H1 (cell line): Measurements from ENCODE around the gene DPY19L2. TPM values are rescaled to one million over a fixed set of nuclear protein-coding genes. Genes with fewer than 3 reads are reported as not detected.
"Not testable (repeated sequence)": the region's sequence is repeated elsewhere in the genome, so short reads cannot be mapped to it uniquely, and the experiment has no call there.

Experiments
- CTCF ChIA-PET: fragments of 300-600 bp; sonication (Branson Sonifier 250); formaldehyde crosslinking; loops from one replicate; lab custom pipeline; 2021; ENCODE audit not compliant: partially characterized antibody; lab: Charles Lee
- POLR2A ChIA-PET: fragments of 300-600 bp; sonication (Branson Sonifier 250); formaldehyde crosslinking; loops from one replicate; lab custom pipeline; 2021; ENCODE audit warnings: inconsistent platforms; ENCODE audit not compliant: partially characterized antibody; lab: Charles Lee
- DNase-seq, 2 experiments: peaks; one replicate each; pipeline versions ENCODE4 v3.0.0 to v3.0.0-alpha.2; 2010 to 2022; ENCODE audit warnings: low spot score in 2 of 2, low read depth in 1 of 2, mixed read lengths in 1 of 2
- FAIRE-seq: peaks from 2 replicates; lab custom pipeline; 2011; peaks lifted over from hg19 to GRCh38; lab: Jason Lieb, UNC
- H2AFZ ChIP-seq: 2 replicates; pipeline ENCODE4 v1.8.1; 2012; ENCODE audit warnings: low read length, inconsistent platforms
- H2AK5ac ChIP-seq: 2 replicates; pipeline ENCODE4 v1.6.1; 2013; ENCODE audit warnings: low read depth, low read length
- H2BK120ac ChIP-seq: replicated peaks from 2 replicates; pipeline ENCODE3; 2013; ENCODE audit warnings: low read depth, low read length, inconsistent platforms
- H2BK12ac ChIP-seq: 2 replicates; pipeline ENCODE4 v1.6.1; 2013; ENCODE audit warnings: low read depth, low read length
- H2BK15ac ChIP-seq: 2 replicates; pipeline ENCODE4 v1.6.1; 2013; ENCODE audit warnings: low read length
- H2BK20ac ChIP-seq: 2 replicates; pipeline ENCODE4 v1.6.1; 2013; ENCODE audit warnings: low read length
- H2BK5ac ChIP-seq: 2 replicates; pipeline ENCODE4 v1.6.1; 2013; ENCODE audit warnings: low read depth, low read length
- H3K14ac ChIP-seq: 2 replicates; pipeline ENCODE4 v1.6.1; 2013; ENCODE audit warnings: inconsistent platforms; ENCODE audit not compliant: insufficient read length
- H3K18ac ChIP-seq: 2 replicates; pipeline ENCODE4 v1.6.1; 2013; ENCODE audit warnings: low read length; ENCODE audit errors: extremely low read depth
- H3K23ac ChIP-seq: 2 replicates; pipeline ENCODE4 v1.6.1; 2013; ENCODE audit warnings: inconsistent platforms; ENCODE audit not compliant: insufficient read length
- H3K23me2 ChIP-seq: 2 replicates; pipeline ENCODE4 v1.6.1; 2013; ENCODE audit warnings: low read depth, low read length
- H3K27ac ChIP-seq: 2 replicates; pipeline ENCODE4 v1.6.1; 2011; ENCODE audit warnings: low read depth, low read length, inconsistent platforms
- H3K27me3 ChIP-seq, 4 experiments: replicated peaks in 1 of 4; 1 replicate in 1 of 4; 2 replicates in 3 of 4; pipeline versions ENCODE4 v1.6.1 to v1.8.1; 2011 to 2013; ENCODE audit warnings: low read length in 3 of 4, mild to moderate bottlenecking in 3 of 4, inconsistent platforms in 2 of 4, mixed read lengths in 2 of 4, moderate library complexity in 1 of 4; ENCODE audit not compliant: control insufficient read depth in 3 of 4, insufficient read depth in 3 of 4; ENCODE audit errors: extremely low read depth in 1 of 4
- H3K36me3 ChIP-seq, 4 experiments: 2 replicates each; pipeline versions ENCODE4 v1.6.1 to v1.8.1; 2011 to 2013; ENCODE audit warnings: mild to moderate bottlenecking in 4 of 4, low read length in 3 of 4, moderate library complexity in 2 of 4, control low read depth in 1 of 4, inconsistent platforms in 1 of 4; ENCODE audit not compliant: insufficient read depth in 4 of 4, control insufficient read depth in 2 of 4
- H3K4ac ChIP-seq: replicated peaks from 2 replicates; pipeline ENCODE3; 2013; ENCODE audit warnings: low read length, low read depth, mixed read lengths, inconsistent platforms; ENCODE audit not compliant: insufficient read length
- H3K4me1 ChIP-seq, 4 experiments: replicated peaks in 1 of 4; 1 replicate in 1 of 4; 2 replicates in 3 of 4; pipeline versions ENCODE4 v1.6.1 to v1.8.1; 2011 to 2013; ENCODE audit warnings: low read length in 3 of 4, inconsistent platforms in 2 of 4, mixed read lengths in 1 of 4; ENCODE audit not compliant: insufficient read depth in 4 of 4, control insufficient read depth in 3 of 4
- H3K4me2 ChIP-seq, 2 experiments: 2 replicates each; pipeline versions ENCODE4 v1.6.1 to v1.8.1; 2011 to 2013; ENCODE audit warnings: low read depth in 2 of 2, low read length in 2 of 2, control low read depth in 1 of 2, inconsistent platforms in 1 of 2, mild to moderate bottlenecking in 1 of 2; ENCODE audit not compliant: insufficient read depth in 1 of 2
- H3K4me3 ChIP-seq, 4 experiments: fragments of 200-600, 300-600 bp in 1 of 4; sonication (generic), shearing (Covaris generic), sonication (Bioruptor Twin) in 1 of 4; 2 replicates each; pipeline versions ENCODE4 v1.5.1 to v1.8.1; 2011 to 2016; ENCODE audit warnings: low read length in 4 of 4, low read depth in 3 of 4, control low read depth in 2 of 4, inconsistent platforms in 2 of 4, mild to moderate bottlenecking in 2 of 4, mixed read lengths in 1 of 4, moderate library complexity in 1 of 4; ENCODE audit not compliant: insufficient read depth in 2 of 4; ENCODE audit errors: extremely low read depth in 1 of 4
- H3K56ac ChIP-seq: replicated peaks from 2 replicates; pipeline ENCODE3; 2013; ENCODE audit warnings: low read depth, mild to moderate bottlenecking, mixed read lengths, low read length, inconsistent platforms; ENCODE audit not compliant: insufficient read length
- H3K79me1 ChIP-seq: 2 replicates; pipeline ENCODE4 v1.6.1; 2013; ENCODE audit warnings: low read depth, low read length, control low read depth
- H3K79me2 ChIP-seq, 2 experiments: 2 replicates each; pipeline versions ENCODE4 v1.6.1 to v1.8.1; 2012 to 2013; ENCODE audit warnings: low read length in 2 of 2, mild to moderate bottlenecking in 2 of 2, inconsistent platforms in 1 of 2; ENCODE audit not compliant: insufficient read depth in 2 of 2, control insufficient read depth in 1 of 2
- H3K9ac ChIP-seq, 4 experiments: replicated peaks in 1 of 4; 1 replicate in 1 of 4; 2 replicates in 3 of 4; pipeline versions ENCODE4 v1.6.1 to v1.8.1; 2011 to 2013; ENCODE audit warnings: low read depth in 3 of 4, low read length in 3 of 4, control low read depth in 2 of 4, mild to moderate bottlenecking in 2 of 4, moderate library complexity in 2 of 4, inconsistent platforms in 1 of 4; ENCODE audit errors: extremely low read depth in 1 of 4
- H3K9me3 ChIP-seq, 2 experiments: 2 replicates each; pipeline versions ENCODE4 v1.6.1 to v1.8.1; 2012 to 2013; ENCODE audit warnings: mild to moderate bottlenecking in 2 of 2, moderate library complexity in 2 of 2, control low read depth in 1 of 2, inconsistent platforms in 1 of 2, low read depth in 1 of 2, low read length in 1 of 2, mixed read lengths in 1 of 2; ENCODE audit not compliant: insufficient read depth in 2 of 2
- H4K20me1 ChIP-seq, 2 experiments: replicated peaks in 1 of 2; 2 replicates each; pipeline versions ENCODE3 to v1.8.1; 2011 to 2013; ENCODE audit warnings: inconsistent platforms in 2 of 2, low read length in 2 of 2, mild to moderate bottlenecking in 1 of 2; ENCODE audit not compliant: insufficient read depth in 2 of 2, control insufficient read depth in 1 of 2
- H4K5ac ChIP-seq: 2 replicates; pipeline ENCODE4 v1.6.1; 2013; ENCODE audit warnings: low read length, low read depth, mixed read lengths, inconsistent platforms; ENCODE audit not compliant: insufficient read length
- H4K8ac ChIP-seq: 2 replicates; pipeline ENCODE4 v1.8.0; 2013; ENCODE audit warnings: mild to moderate bottlenecking, moderate library complexity, low read length, inconsistent platforms; ENCODE audit not compliant: insufficient read depth; ENCODE audit errors: extremely low read depth
- H4K91ac ChIP-seq: replicated peaks from 2 replicates; pipeline ENCODE3; 2013; ENCODE audit warnings: low read length, mixed read lengths, inconsistent platforms; ENCODE audit not compliant: insufficient read length
- WGBS, 2 experiments: shearing (Covaris generic) in 1 of 2; methylation state at CpG; one replicate each; pipeline versions ENCODE4 v1.1.6 to v1.1.7; 2013 to 2015; ENCODE audit warnings: low lambda C conversion rate in 2 of 2, mixed read lengths in 2 of 2, inconsistent platforms in 1 of 2, low coverage in 1 of 2, missing lambda C conversion rate in 1 of 2; ENCODE audit not compliant: insufficient replicate concordance in 2 of 2, insufficient coverage in 1 of 2, insufficient read length in 1 of 2; ENCODE audit errors: extremely low coverage in 1 of 2, missing lambda C conversion rate in 1 of 2; 5-methylcytosine and 5-hydroxymethylcytosine counted together
- polyA plus RNA-seq, 7 experiments: library from polyadenylated mRNA; depleted of rRNA in 3 of 7; stranded (reverse) in 5 of 7; unstranded in 2 of 7; fragments of >200 nt in 5 of 7; fragments of 200-250 nt in 2 of 7; gene quantifications; 1 replicate in 5 of 7; 2 replicates in 1 of 7; 4 replicates in 1 of 7; pipeline versions ENCODE4 v1.2.1 to v1.2.3, GENCODE V29; 2011 to 2013; ENCODE audit warnings: missing spikeins in 2 of 7, mixed read lengths in 2 of 7
- total RNA-seq: library from RNA; stranded (reverse); fragmentation: NEBNext Ultra II Directional; extraction: Animal tissue kit (Norgen Biotek cat#: 25700); gene quantifications from 2 replicates; pipeline ENCODE4 v1.2.1, GENCODE V29; 2021

The DPY19L2 gene
- total and polyA plus RNA-seq, 2 of the 8 experiments (the other 6 are each of a cell fraction or from before 2014, with no cell fraction given), result 2.2 to 3.3 TPM

- H3K4me2 ChIP-seq, H2AFZ ChIP-seq, H2BK120ac ChIP-seq, H3K4me1 ChIP-seq, H3K4ac ChIP-seq, DNase-seq, H4K5ac ChIP-seq, H3K27me3 ChIP-seq, H3K14ac ChIP-seq, CTCF ChIA-PET, H2AK5ac ChIP-seq, H4K20me1 ChIP-seq, H4K8ac ChIP-seq, H3K9ac ChIP-seq, H3K79me2 ChIP-seq, H3K36me3 ChIP-seq, H3K9me3 ChIP-seq, FAIRE-seq, H2BK20ac ChIP-seq, H2BK15ac ChIP-seq, H3K27ac ChIP-seq, H3K56ac ChIP-seq, H3K18ac ChIP-seq, H3K23ac ChIP-seq, H4K91ac ChIP-seq, POLR2A ChIA-PET, H2BK12ac ChIP-seq, H3K4me3 ChIP-seq, H3K79me1 ChIP-seq, H3K23me2 ChIP-seq, H2BK5ac ChIP-seq: not testable (repeated sequence)
- 83% methylated on average over 4 of the region's 4 CpGs; no CpG with 5 or more reads in 1 of the 2 experiments for WGBS, 2 experiments
Measured at GRCh38 chr12:63716891-63717290, 48.6 kb upstream of the DPY19L2 start.

GRCh38 chr12:63715107-63715625, 46.9 kb upstream of the DPY19L2 start:
- H2AK5ac ChIP-seq, H3K27ac ChIP-seq, H3K14ac ChIP-seq, H2BK15ac ChIP-seq, H3K9ac ChIP-seq, CTCF ChIA-PET, H3K79me2 ChIP-seq, H3K27me3 ChIP-seq, H3K9me3 ChIP-seq, FAIRE-seq, H3K4me3 ChIP-seq, H2BK120ac ChIP-seq, H2BK20ac ChIP-seq, H3K23ac ChIP-seq, H3K23me2 ChIP-seq, DNase-seq, H3K18ac ChIP-seq, H4K20me1 ChIP-seq, H3K56ac ChIP-seq, H3K4me2 ChIP-seq, H2AFZ ChIP-seq, H4K91ac ChIP-seq, H3K36me3 ChIP-seq, H2BK12ac ChIP-seq, H3K79me1 ChIP-seq, H2BK5ac ChIP-seq, POLR2A ChIA-PET, H3K4ac ChIP-seq, H3K4me1 ChIP-seq, H4K8ac ChIP-seq, H4K5ac ChIP-seq: not testable (repeated sequence)
- 88% methylated on average over 3 of the region's 3 CpGs; no CpG with 5 or more reads in 1 of the 2 experiments for WGBS, 2 experiments
